GM12878 (cell line): ENCODE results near the gene KLHL8.

Source experiments
- CTCF ChIP-seq, 3 experiments: IDR thresholded peaks in 2 of 3; conservative IDR thresholded peaks in 1 of 3; 2 replicates each; pipeline ENCODE4 v1.5.1; 2011; ENCODE audit warnings: low read depth in 3 of 3, low read length in 3 of 3, mild to moderate bottlenecking in 3 of 3, control low read depth in 2 of 3, moderate library complexity in 2 of 3, inconsistent platforms in 1 of 3, mixed read lengths in 1 of 3; ENCODE audit not compliant: control insufficient read depth in 2 of 3, insufficient read depth in 1 of 3; ENCODE audit errors: extremely low read depth in 1 of 3
- FOS ChIP-seq: IDR thresholded peaks from 3 replicates; pipeline ENCODE4 v1.6.1; 2011; ENCODE audit warnings: borderline replicate concordance; ENCODE audit not compliant: insufficient read length; ENCODE audit errors: extremely low read depth
- HCFC1 ChIP-seq: fragments of 150-350 bp; IDR thresholded peaks from 2 replicates; pipeline ENCODE4 v1.6.1; 2014; ENCODE audit warnings: low read length
- JUNB ChIP-seq: IDR thresholded peaks from 2 replicates; pipeline ENCODE4 v1.6.1; 2016; ENCODE audit warnings: antibody characterized with exemption, mild to moderate bottlenecking
- POLR2A ChIP-seq: IDR thresholded peaks from 2 replicates; pipeline ENCODE4 v1.6.1; 2011; ENCODE audit warnings: low read depth, mild to moderate bottlenecking, low read length
- POLR2AphosphoS5 ChIP-seq: IDR thresholded peaks from 2 replicates; pipeline ENCODE4 v1.6.1; 2011; ENCODE audit warnings: mild to moderate bottlenecking, low read length, inconsistent platforms
- RAD21 ChIP-seq: IDR thresholded peaks from 2 replicates; pipeline ENCODE4 v1.6.1; 2011; ENCODE audit warnings: mild to moderate bottlenecking, low read depth, low read length, moderate library complexity; ENCODE audit not compliant: insufficient read depth
- SPI1 ChIP-seq: IDR thresholded peaks from 2 replicates; pipeline ENCODE4 v1.6.1; 2011; ENCODE audit warnings: low read depth, mild to moderate bottlenecking, low read length, moderate library complexity, borderline replicate concordance; ENCODE audit not compliant: insufficient read depth
- ZNF217 ChIP-seq: fragments of 450-650 bp; IDR thresholded peaks from 2 replicates; pipeline ENCODE4 v1.6.1; 2017; ENCODE audit warnings: antibody characterized with exemption, mild to moderate bottlenecking
- ZNF24 ChIP-seq: fragments of 450-650 bp; IDR thresholded peaks from 2 replicates; pipeline ENCODE4 v1.6.1; 2017; ENCODE audit warnings: antibody characterized with exemption, mild to moderate bottlenecking

- peak; percentile 85; the same call in 1 of the 2 replicates for TF ChIP-seq SPI1
- no peak for TF ChIP-seq ZNF217
- no peak for TF ChIP-seq RAD21
- no peak for TF ChIP-seq HCFC1
- no peak for TF ChIP-seq CTCF (IDR thresholded peaks at IDR 0.05 in 2 of 3, conservative IDR thresholded peaks at IDR 0.05 in 1 of 3; ENCODE audit: control insufficient read depth in 2 of 3, extremely low read depth in 1 of 3, insufficient read depth in 1 of 3, low read depth in 3 of 3, low read length in 3 of 3)
- TF ChIP-seq POLR2A = no peak
- no peak for TF ChIP-seq JUNB
- TF ChIP-seq FOS = no peak
- no peak for TF ChIP-seq ZNF24
- no peak for TF ChIP-seq POLR2AphosphoS5
These were observed 10.7 kb downstream of the KLHL8 start for GRCh38 chr4:87209696-87210095.
